ENCODE results near the gene AP5B1.

- TF ChIP-seq CTCF (IDR thresholded peaks at IDR 0.05) (no peak), POLR2A (IDR thresholded peaks at IDR 0.05) (no peak)
Observed at GRCh38 chr11:65793625-65794400, 13.0 kb upstream of the AP5B1 start.

All from thyroid gland (tissue), 4 donors.